ENCODE data around the gene POLR2E.

- TF ChIP-seq CTCF (optimal IDR thresholded peaks at IDR 0.05 in 1 of 3, IDR thresholded peaks at IDR 0.05 in 1 of 3, conservative IDR thresholded peaks at IDR 0.05 in 1 of 3; ENCODE audit: extremely low read depth in 1 of 3, insufficient read depth in 2 of 3, low read length in 3 of 3) (peak; percentile 50 to 89 (median 85)), EZH2 (IDR thresholded peaks at IDR 0.05; ENCODE audit: low read length) (no peak)
Observed at GRCh38 chr19:1064661-1065605, 30.2 kb downstream of the POLR2E start.
